Keratinocyte (primary cell): Measurements from ENCODE around the gene MYT1. TPM values are rescaled to one million over a fixed set of nuclear protein-coding genes. Genes with fewer than 3 reads are reported as not detected.
"Not testable (repeated sequence)": the region's sequence is repeated elsewhere in the genome, so short reads cannot be mapped to it uniquely, and the experiment has no call there.

Experiments used
- DNase-seq: peaks from one replicate; pipeline ENCODE4 v3.0.0-alpha.2; 2011; ENCODE audit warnings: low read depth, missing footprints, low spot score
- FAIRE-seq: peaks from 2 replicates; lab custom pipeline; 2011; peaks lifted over from hg19 to GRCh38; lab: Jason Lieb, UNC
- H2AFZ ChIP-seq: 2 replicates; pipeline ENCODE4 v1.6.0; 2012; ENCODE audit warnings: low read length, control low read depth, inconsistent platforms; ENCODE audit not compliant: control insufficient read depth
- H3K27ac ChIP-seq: 2 replicates; pipeline ENCODE4 v1.5.1; 2011; ENCODE audit warnings: low read length; ENCODE audit not compliant: control insufficient read depth, insufficient read depth
- H3K27me3 ChIP-seq: 3 replicates; pipeline ENCODE4 v1.6.0; 2011; ENCODE audit warnings: low read length; ENCODE audit not compliant: control insufficient read depth, insufficient read depth; ENCODE audit errors: extremely low read depth
- H3K36me3 ChIP-seq, 2 experiments: 2 replicates in 1 of 2; 3 replicates in 1 of 2; pipeline ENCODE4 v1.5.1; 2011; ENCODE audit warnings: low read length in 2 of 2, mild to moderate bottlenecking in 1 of 2; ENCODE audit not compliant: control insufficient read depth in 2 of 2, insufficient read depth in 2 of 2; ENCODE audit errors: extremely low read depth in 1 of 2
- H3K4me1 ChIP-seq: 3 replicates; pipeline ENCODE4 v1.5.1; 2011; ENCODE audit warnings: low read length; ENCODE audit not compliant: control insufficient read depth, insufficient read depth; ENCODE audit errors: extremely low read depth
- H3K4me2 ChIP-seq: 3 replicates; pipeline ENCODE4 v1.6.0; 2011; ENCODE audit warnings: low read depth, low read length; ENCODE audit not compliant: control insufficient read depth, insufficient read depth; ENCODE audit errors: extremely low read depth
- H3K4me3 ChIP-seq, 3 experiments: fragments of 200-600 bp in 1 of 3; sonication (generic) in 1 of 3; 2 replicates in 2 of 3; 3 replicates in 1 of 3; pipeline ENCODE4 v1.5.1; 2011 to 2016; ENCODE audit warnings: low read length in 3 of 3, mild to moderate bottlenecking in 3 of 3, control low read depth in 2 of 3, inconsistent platforms in 1 of 3, low read depth in 1 of 3, mixed read lengths in 1 of 3, mixed run types in 1 of 3, moderate library complexity in 1 of 3; ENCODE audit not compliant: control insufficient read depth in 2 of 3, insufficient read depth in 2 of 3; ENCODE audit errors: extremely low read depth in 1 of 3
- H3K79me2 ChIP-seq: 2 replicates; pipeline ENCODE4 v1.6.0; 2012; ENCODE audit warnings: low read length; ENCODE audit not compliant: control insufficient read depth, insufficient read depth
- H3K9ac ChIP-seq: 3 replicates; pipeline ENCODE4 v1.6.0; 2011; ENCODE audit warnings: low read length; ENCODE audit not compliant: control insufficient read depth, insufficient read depth; ENCODE audit errors: extremely low read depth
- H3K9me1 ChIP-seq: 3 replicates; pipeline ENCODE4 v1.6.0; 2011; ENCODE audit warnings: low read length; ENCODE audit not compliant: control insufficient read depth, insufficient read depth; ENCODE audit errors: extremely low read depth
- H3K9me3 ChIP-seq: 2 replicates; pipeline ENCODE4 v1.5.1; 2012; ENCODE audit warnings: low read depth, low read length; ENCODE audit not compliant: control insufficient read depth
- H4K20me1 ChIP-seq: 3 replicates; pipeline ENCODE4 v1.6.0; 2011; ENCODE audit warnings: low read length; ENCODE audit not compliant: control insufficient read depth, insufficient read depth; ENCODE audit errors: extremely low read depth
- EZH2 ChIP-seq: IDR thresholded peaks from one replicate; pipeline ENCODE4 v1.6.1; 2012; ENCODE audit warnings: inconsistent platforms, mild to moderate bottlenecking, low read length, moderate library complexity
- dilution Hi-C: fragments of 300-500 bp; cut with MboI; formaldehyde crosslinking; loops from one replicate; pipeline ENCODE4 v1.7.0; 2020; ENCODE audit warnings: low sequenced_read_pairs; ENCODE audit not compliant: extremely low pct_ligation_motif_present
- polyA plus RNA-seq, 5 experiments: library from polyadenylated mRNA; depleted of rRNA in 3 of 5; stranded (reverse) in 3 of 5; stranded (forward) in 1 of 5; unstranded in 1 of 5; fragments of >200 nt; gene quantifications; 1 replicate in 1 of 5; 2 replicates in 3 of 5; 3 replicates in 1 of 5; pipeline versions ENCODE4 v1.2.1 to v1.2.3, GENCODE V29; 2011 to 2012; ENCODE audit warnings: missing spikeins in 2 of 5, low read depth in 1 of 5, low replicate concordance in 1 of 5
- TF ChIP-seq, protein P1 (sequence below), 3 experiments: IDR thresholded peaks in 1 of 3; conservative IDR thresholded peaks in 1 of 3; optimal IDR thresholded peaks in 1 of 3; 2 replicates in 2 of 3; 3 replicates in 1 of 3; pipeline versions ENCODE3 to v1.5.1; 2011; ENCODE audit warnings: low read length in 3 of 3, mild to moderate bottlenecking in 3 of 3, moderate library complexity in 2 of 3, control low read depth in 1 of 3, inconsistent platforms in 1 of 3; ENCODE audit not compliant: insufficient read depth in 2 of 3; ENCODE audit errors: extremely low read depth in 1 of 3

The MYT1 gene
- polyA plus RNA-seq, 1 donor (not counting 4 experiments of a cell fraction or from before 2014, with no cell fraction given): not detected

DNA sequence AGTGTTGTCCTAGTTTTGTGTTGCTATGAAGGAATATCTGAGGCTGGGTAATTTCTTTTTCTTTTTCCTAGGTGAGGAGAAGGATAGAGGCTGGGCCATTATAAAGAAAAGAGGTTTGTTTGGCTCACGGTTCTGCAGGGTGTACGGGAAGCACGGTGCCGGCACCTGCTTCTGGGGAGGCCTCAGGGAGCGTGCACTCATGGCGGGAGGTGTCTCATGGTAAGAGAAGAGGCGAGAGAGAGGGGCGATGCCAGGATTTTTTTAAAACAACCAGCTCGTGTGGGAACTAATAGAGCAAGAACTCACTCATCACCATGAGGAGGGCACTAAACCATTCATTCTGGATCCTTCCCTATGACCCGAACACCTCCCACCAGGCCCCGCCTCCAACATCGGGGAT, 42.7 kb upstream of the MYT1 start:
- H3K4me3 ChIP-seq: no peak overlapping the region
- no peaks in the 10 kb centered on the region for H3K36me3 ChIP-seq
- H3K27ac ChIP-seq: no peak overlapping the region
- no peaks in the 10 kb centered on the region for H3K4me1 ChIP-seq
- no peak for TF ChIP-seq EZH2
- TF ChIP-seq, protein P1, sequence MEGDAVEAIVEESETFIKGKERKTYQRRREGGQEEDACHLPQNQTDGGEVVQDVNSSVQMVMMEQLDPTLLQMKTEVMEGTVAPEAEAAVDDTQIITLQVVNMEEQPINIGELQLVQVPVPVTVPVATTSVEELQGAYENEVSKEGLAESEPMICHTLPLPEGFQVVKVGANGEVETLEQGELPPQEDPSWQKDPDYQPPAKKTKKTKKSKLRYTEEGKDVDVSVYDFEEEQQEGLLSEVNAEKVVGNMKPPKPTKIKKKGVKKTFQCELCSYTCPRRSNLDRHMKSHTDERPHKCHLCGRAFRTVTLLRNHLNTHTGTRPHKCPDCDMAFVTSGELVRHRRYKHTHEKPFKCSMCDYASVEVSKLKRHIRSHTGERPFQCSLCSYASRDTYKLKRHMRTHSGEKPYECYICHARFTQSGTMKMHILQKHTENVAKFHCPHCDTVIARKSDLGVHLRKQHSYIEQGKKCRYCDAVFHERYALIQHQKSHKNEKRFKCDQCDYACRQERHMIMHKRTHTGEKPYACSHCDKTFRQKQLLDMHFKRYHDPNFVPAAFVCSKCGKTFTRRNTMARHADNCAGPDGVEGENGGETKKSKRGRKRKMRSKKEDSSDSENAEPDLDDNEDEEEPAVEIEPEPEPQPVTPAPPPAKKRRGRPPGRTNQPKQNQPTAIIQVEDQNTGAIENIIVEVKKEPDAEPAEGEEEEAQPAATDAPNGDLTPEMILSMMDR (optimal IDR thresholded peaks at IDR 0.05 in 1 of 3, IDR thresholded peaks at IDR 0.05 in 1 of 3, conservative IDR thresholded peaks at IDR 0.05 in 1 of 3; ENCODE audit: extremely low read depth in 1 of 3, insufficient read depth in 2 of 3, low read length in 3 of 3): no peak
- no peak overlapping the region for H2AFZ ChIP-seq
- H4K20me1 ChIP-seq: no peaks in the 10 kb centered on the region
- H3K9me3 ChIP-seq: no peaks in the 10 kb centered on the region
- no peak overlapping the region for H3K9ac ChIP-seq
- H3K4me2 ChIP-seq: no peak overlapping the region
- H3K27me3 ChIP-seq: peaks cover 11% of the 10 kb centered on the region
- H3K9me1 ChIP-seq: no peaks in the 10 kb centered on the region
- H3K79me2 ChIP-seq: no peaks in the 10 kb centered on the region
- dilution Hi-C loops: no loop called here
- FAIRE-seq (no peak), DNase-seq (no peak)

- H3K9me3 ChIP-seq, H3K36me3 ChIP-seq, H2AFZ ChIP-seq, H3K9me1 ChIP-seq, dilution Hi-C loops, H3K79me2 ChIP-seq, H3K4me2 ChIP-seq, H4K20me1 ChIP-seq, FAIRE-seq, H3K4me1 ChIP-seq, DNase-seq, H3K4me3 ChIP-seq, H3K9ac ChIP-seq, H3K27ac ChIP-seq: not testable (repeated sequence)
- peaks cover 11% of the 10 kb centered on the region for H3K27me3 ChIP-seq
Measured at GRCh38 chr20:64122927-64123326, 41.3 kb upstream of the MYT1 start.

GRCh38 chr20:64123517-64123916, 40.7 kb upstream of the MYT1 start:
- H3K79me2 ChIP-seq, H3K9me3 ChIP-seq, H3K4me2 ChIP-seq, H3K36me3 ChIP-seq, H2AFZ ChIP-seq, H4K20me1 ChIP-seq, H3K4me3 ChIP-seq, dilution Hi-C loops, DNase-seq, H3K9ac ChIP-seq, FAIRE-seq, H3K4me1 ChIP-seq, H3K27ac ChIP-seq, H3K9me1 ChIP-seq: not testable (repeated sequence)
- peaks cover 11% of the 10 kb centered on the region for H3K27me3 ChIP-seq
